Measurements from ENCODE around the gene SLC13A4.
"Not testable (repeated sequence)": the region's sequence is repeated elsewhere in the genome, so short reads cannot be mapped to it uniquely, and the experiment has no call there.

SLC13A4 gene

GRCh38 chr7:135659159-135659846 is 68.7 kb downstream of the SLC13A4 start:
- peak; percentile 54 to 58 for DNase-seq

- no peak for DNase-seq
These were observed 69.4 kb downstream of the SLC13A4 start for GRCh38 chr7:135658564-135658963.

GRCh38 chr7:135653340-135654080 is 74.5 kb downstream of the SLC13A4 start:
- DNase-seq, result no peak

- DNase-seq, result no peak
These were observed 77.0 kb downstream of the SLC13A4 start for GRCh38 chr7:135650831-135651573.

GRCh38 chr7:135648235-135648634 is 79.8 kb downstream of the SLC13A4 start:
- no peak for DNase-seq

- no peak for DNase-seq
These were observed 80.2 kb downstream of the SLC13A4 start for GRCh38 chr7:135647755-135648154.

GRCh38 chr7:135645296-135645904 is 82.6 kb downstream of the SLC13A4 start:
- DNase-seq, result peak; percentile 69 to 72

GRCh38 chr7:135644729-135645128 is 83.3 kb downstream of the SLC13A4 start:
- DNase-seq, result no peak

- DNase-seq, result no peak
These were observed 83.8 kb downstream of the SLC13A4 start for GRCh38 chr7:135644154-135644553.

- not testable (repeated sequence) for DNase-seq
These were observed 88.3 kb downstream of the SLC13A4 start for GRCh38 chr7:135639690-135640089.

GRCh38 chr7:135634191-135634878 is 93.7 kb downstream of the SLC13A4 start:
- DNase-seq, result no peak
